ENCODE measurements around the gene NAB2.

The NAB2 gene

GRCh38 chr12:57088354-57089270 is at the start of gene NAB2 (continued):
- peak; percentile 79 for TF ChIP-seq KLF8 (tag by site-specific recombination; IDR thresholded peaks at IDR 0.05)
- peak; percentile 83 for TF ChIP-seq ZNF341 (tag by site-specific recombination; IDR thresholded peaks at IDR 0.05; ENCODE audit: low read depth)
- no peak for TF ChIP-seq GLI2 (tag by site-specific recombination; IDR thresholded peaks at IDR 0.05; ENCODE audit: borderline replicate concordance, low read depth)
- TF ChIP-seq ZNF768 (tag by site-specific recombination; IDR thresholded peaks at IDR 0.05) = no peak; the same call in 1 of the 2 replicates
- TF ChIP-seq ZNF639 (tag by site-specific recombination; IDR thresholded peaks at IDR 0.05) = no peak
- peak; percentile 59; the same call in 1 of the 2 replicates for TF ChIP-seq ZNF2 (tag by site-specific recombination; IDR thresholded peaks at IDR 0.05)
- no peak for TF ChIP-seq ZNF404 (tag by site-specific recombination; IDR thresholded peaks at IDR 0.05)
- TF ChIP-seq ZNF362 (tag by site-specific recombination; IDR thresholded peaks at IDR 0.05) = no peak
- TF ChIP-seq ZNF670 (tag by site-specific recombination; IDR thresholded peaks at IDR 0.05; ENCODE audit: low read depth) = no peak
- no peak for TF ChIP-seq BCL6B (tag by site-specific recombination; IDR thresholded peaks at IDR 0.05)
- peak; percentile 72; the same call in 1 of the 2 replicates for TF ChIP-seq ZBTB17 (tag by site-specific recombination; IDR thresholded peaks at IDR 0.05)
- TF ChIP-seq, protein P1, sequence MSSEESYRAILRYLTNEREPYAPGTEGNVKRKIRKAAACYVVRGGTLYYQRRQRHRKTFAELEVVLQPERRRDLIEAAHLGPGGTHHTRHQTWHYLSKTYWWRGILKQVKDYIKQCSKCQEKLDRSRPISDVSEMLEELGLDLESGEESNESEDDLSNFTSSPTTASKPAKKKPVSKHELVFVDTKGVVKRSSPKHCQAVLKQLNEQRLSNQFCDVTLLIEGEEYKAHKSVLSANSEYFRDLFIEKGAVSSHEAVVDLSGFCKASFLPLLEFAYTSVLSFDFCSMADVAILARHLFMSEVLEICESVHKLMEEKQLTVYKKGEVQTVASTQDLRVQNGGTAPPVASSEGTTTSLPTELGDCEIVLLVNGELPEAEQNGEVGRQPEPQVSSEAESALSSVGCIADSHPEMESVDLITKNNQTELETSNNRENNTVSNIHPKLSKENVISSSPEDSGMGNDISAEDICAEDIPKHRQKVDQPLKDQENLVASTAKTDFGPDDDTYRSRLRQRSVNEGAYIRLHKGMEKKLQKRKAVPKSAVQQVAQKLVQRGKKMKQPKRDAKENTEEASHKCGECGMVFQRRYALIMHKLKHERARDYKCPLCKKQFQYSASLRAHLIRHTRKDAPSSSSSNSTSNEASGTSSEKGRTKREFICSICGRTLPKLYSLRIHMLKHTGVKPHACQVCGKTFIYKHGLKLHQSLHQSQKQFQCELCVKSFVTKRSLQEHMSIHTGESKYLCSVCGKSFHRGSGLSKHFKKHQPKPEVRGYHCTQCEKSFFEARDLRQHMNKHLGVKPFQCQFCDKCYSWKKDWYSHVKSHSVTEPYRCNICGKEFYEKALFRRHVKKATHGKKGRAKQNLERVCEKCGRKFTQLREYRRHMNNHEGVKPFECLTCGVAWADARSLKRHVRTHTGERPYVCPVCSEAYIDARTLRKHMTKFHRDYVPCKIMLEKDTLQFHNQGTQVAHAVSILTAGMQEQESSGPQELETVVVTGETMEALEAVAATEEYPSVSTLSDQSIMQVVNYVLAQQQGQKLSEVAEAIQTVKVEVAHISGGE (tag by site-specific recombination; conservative IDR thresholded peaks at IDR 0.05; ENCODE audit: low read depth) = no peak; the same call in 1 of the 2 replicates
- peak; percentile 58 for TF ChIP-seq ZNF777 (tag by site-specific recombination; IDR thresholded peaks at IDR 0.05; ENCODE audit: borderline replicate concordance)
- no peak for TF ChIP-seq ZNF280C (tag by site-specific recombination; IDR thresholded peaks at IDR 0.05)
- TF ChIP-seq PRDM4 (tag by site-specific recombination; IDR thresholded peaks at IDR 0.05) = peak; percentile 49; the same call in 1 of the 2 replicates
- peak; percentile 64; the same call in 1 of the 2 replicates for TF ChIP-seq REPIN1 (tag by site-specific recombination; IDR thresholded peaks at IDR 0.05; ENCODE audit: low read depth)
- TF ChIP-seq ZNF677 (tag by site-specific recombination; IDR thresholded peaks at IDR 0.05) = no peak
- no peak for TF ChIP-seq ZNF302 (tag by site-specific recombination; IDR thresholded peaks at IDR 0.05; ENCODE audit: low read depth)
- no peak; the same call in 1 of the 2 replicates for TF ChIP-seq GLIS2 (tag by site-specific recombination; IDR thresholded peaks at IDR 0.05)
- TF ChIP-seq MEIS1 (CRISPR knock-in tag; IDR thresholded peaks at IDR 0.05; ENCODE audit: borderline replicate concordance) = no peak
- no peak for TF ChIP-seq ZNF10 (tag by site-specific recombination; IDR thresholded peaks at IDR 0.05)
- peak; percentile 54 for TF ChIP-seq ZIC2 (tag by site-specific recombination; IDR thresholded peaks at IDR 0.05)
- TF ChIP-seq ZNF391 (tag by site-specific recombination; IDR thresholded peaks at IDR 0.05; ENCODE audit: borderline replicate concordance, low read depth) = peak; percentile 44; the same call in 1 of the 2 replicates
- no peak for TF ChIP-seq ZNF16 (tag by site-specific recombination; IDR thresholded peaks at IDR 0.05; ENCODE audit: low read depth)
- TF ChIP-seq MZF1 (tag by site-specific recombination; IDR thresholded peaks at IDR 0.05; ENCODE audit: borderline replicate concordance) = no peak
